Psoas muscle (tissue), 8 donors: ENCODE measurements around the gene KMT5B. TPM values are rescaled to one million over a fixed set of nuclear protein-coding genes. Genes with fewer than 3 reads are reported as not detected.

Source experiments
- ATAC-seq, 4 donors: fragments of 200-7000 bp; cut with Tn5 transposase; one replicate each; pipeline ENCODE4 v1.9.1; 2020; ENCODE audit warnings: moderate library complexity in 3 of 4, mild to moderate bottlenecking in 2 of 4
- DNase-seq, 2 donors: peaks; one replicate each; pipeline ENCODE4 v3.0.0-alpha.2; 2020
- H3K27ac ChIP-seq: fragments of 200-600 bp; one replicate; pipeline ENCODE4 v1.8.0; 2022
- H3K27me3 ChIP-seq, 3 donors: fragments of 200-600 bp in 1 of 3; one replicate each; pipeline versions ENCODE4 v1.6.1 to v1.8.0; 2013 to 2022; ENCODE audit warnings: low read length in 2 of 3, mild to moderate bottlenecking in 2 of 3, moderate library complexity in 1 of 3; ENCODE audit not compliant: insufficient read depth in 3 of 3
- H3K36me3 ChIP-seq, 2 donors: fragments of 200-600 bp in 1 of 2; one replicate each; pipeline versions ENCODE4 v1.6.1 to v1.8.0; 2013 to 2022; ENCODE audit warnings: low read depth in 1 of 2, mild to moderate bottlenecking in 1 of 2, moderate library complexity in 1 of 2; ENCODE audit not compliant: insufficient read depth in 1 of 2
- H3K4me1 ChIP-seq: fragments of 200-600 bp; one replicate; pipeline ENCODE4 v1.8.0; 2022
- H3K4me3 ChIP-seq: fragments of 200-600 bp; one replicate; pipeline ENCODE4 v1.8.0; 2022; ENCODE audit warnings: mild to moderate bottlenecking
- H3K9me3 ChIP-seq: fragments of 200-600 bp; one replicate; pipeline ENCODE4 v1.8.0; 2022
- WGBS, 3 donors: extraction: QIAGEN DNeasy Blood & Tissue Kit; methylation state at CpG; one replicate each; pipeline versions ENCODE4 v1.1.6 to v1.1.7; 2013; 5-methylcytosine and 5-hydroxymethylcytosine counted together
- intact Hi-C, 2 donors: fragments of 100-400 bp; cut with DNase I; formaldehyde crosslinking; loops; one replicate each; pipeline versions ENCODE4 v1.11.0 to v1.14.2; 2022
- polyA plus RNA-seq, 3 donors: library from polyadenylated mRNA; stranded (reverse); fragments of 200-250 nt; gene quantifications; one replicate each; pipeline ENCODE4 v1.2.3, GENCODE V29; 2013
- total RNA-seq, 4 donors: library from RNA; stranded (reverse); fragmentation: NEBNext Ultra II Directional in 2 of 4; extraction: Animal tissue kit (Norgen Biotek cat#: 25700) in 2 of 4; gene quantifications; one replicate each; pipeline versions ENCODE4 v1.2.1 to v1.2.4, GENCODE V29; 2021 to 2023
- TF ChIP-seq, protein P1 (sequence below): fragments of 200-600 bp; IDR thresholded peaks from one replicate; pipeline ENCODE4 v1.8.0; 2022; ENCODE audit warnings: antibody characterized with exemption
- donor health status: healthy with polysubstance abuse.
- donor health status: DM: no; HTN: no; CAD: no; lungs with moderate emphysema.
- donor health status: Bipolar disorder and iron deficiency.
- donor health status: healthy.
- donor health status: DM: yes; HTN: yes; CAD: no.
- donor health status: DM: no; HTN: no; CAD: no.
- donor health status: DM: no; HTN: no; CAD: no.
- donor health status: DM: yes; HTN: yes; CAD: no.

The KMT5B gene
- total and polyA plus RNA-seq, 7 donors: 9.8 to 27.6 (median 18.1) TPM

- TF ChIP-seq, protein P1, sequence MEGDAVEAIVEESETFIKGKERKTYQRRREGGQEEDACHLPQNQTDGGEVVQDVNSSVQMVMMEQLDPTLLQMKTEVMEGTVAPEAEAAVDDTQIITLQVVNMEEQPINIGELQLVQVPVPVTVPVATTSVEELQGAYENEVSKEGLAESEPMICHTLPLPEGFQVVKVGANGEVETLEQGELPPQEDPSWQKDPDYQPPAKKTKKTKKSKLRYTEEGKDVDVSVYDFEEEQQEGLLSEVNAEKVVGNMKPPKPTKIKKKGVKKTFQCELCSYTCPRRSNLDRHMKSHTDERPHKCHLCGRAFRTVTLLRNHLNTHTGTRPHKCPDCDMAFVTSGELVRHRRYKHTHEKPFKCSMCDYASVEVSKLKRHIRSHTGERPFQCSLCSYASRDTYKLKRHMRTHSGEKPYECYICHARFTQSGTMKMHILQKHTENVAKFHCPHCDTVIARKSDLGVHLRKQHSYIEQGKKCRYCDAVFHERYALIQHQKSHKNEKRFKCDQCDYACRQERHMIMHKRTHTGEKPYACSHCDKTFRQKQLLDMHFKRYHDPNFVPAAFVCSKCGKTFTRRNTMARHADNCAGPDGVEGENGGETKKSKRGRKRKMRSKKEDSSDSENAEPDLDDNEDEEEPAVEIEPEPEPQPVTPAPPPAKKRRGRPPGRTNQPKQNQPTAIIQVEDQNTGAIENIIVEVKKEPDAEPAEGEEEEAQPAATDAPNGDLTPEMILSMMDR: no peak
- WGBS, 3 donors: 54 to 73% (median 59%) methylated on average over 4 of the region's 4 CpGs
- no peak for ATAC-seq
- intact Hi-C loops: no loop called here
- Histone ChIP-seq H3K4me1 (peaks cover 28% of the 10 kb centered on the region), H3K9me3 (no peaks in the 10 kb centered on the region), H3K27ac (peak overlapping the region; percentile 99), H3K27me3 (no peaks in the 10 kb centered on the region), H3K36me3 (no peaks in the 10 kb centered on the region), H3K4me3 (peak overlapping the region; percentile 81)
- no peak for DNase-seq
These were observed 94.2 kb downstream of the KMT5B start for GRCh38 chr11:68118706-68119448.

- no peak for ATAC-seq
- Histone ChIP-seq H3K9me3 (no peaks in the 10 kb centered on the region), H3K4me3 (no peak overlapping the region), H3K27ac (peak overlapping the region; percentile 99), H3K27me3 (no peaks in the 10 kb centered on the region), H3K36me3 (no peaks in the 10 kb centered on the region), H3K4me1 (peaks cover 28% of the 10 kb centered on the region)
- DNase-seq: no peak
- TF ChIP-seq, protein P1: no peak
- WGBS, 3 donors: 70 to 83% (median 80%) methylated on average over 11 of the region's 11 CpGs
- intact Hi-C loops: no loop called here
These were observed 95.1 kb downstream of the KMT5B start for GRCh38 chr11:68117853-68118470.

DNA sequence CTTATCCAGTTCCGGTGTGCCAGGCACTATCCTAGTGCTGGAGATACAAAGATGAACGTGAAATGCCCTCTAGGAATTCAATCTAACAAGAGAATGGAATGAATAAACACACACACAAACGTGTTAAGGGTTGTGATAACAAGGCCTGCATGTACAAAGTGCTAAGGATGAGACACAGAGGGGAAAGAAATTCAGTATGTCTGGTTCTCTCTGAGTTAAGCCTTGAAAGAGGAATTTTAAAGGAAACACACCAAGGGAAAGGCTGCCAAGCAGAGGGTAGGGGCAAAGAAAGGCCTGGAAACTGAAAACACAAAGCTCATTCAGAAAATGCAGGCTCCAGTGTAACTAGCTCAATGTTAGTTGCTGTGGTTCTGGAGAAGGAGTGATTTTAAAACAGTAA, 96.1 kb downstream of the KMT5B start:
- intact Hi-C loops: no loop called here
- 73 to 85% (median 83%) methylated on average over 3 of the region's 3 CpGs for WGBS, 3 donors

DNA sequence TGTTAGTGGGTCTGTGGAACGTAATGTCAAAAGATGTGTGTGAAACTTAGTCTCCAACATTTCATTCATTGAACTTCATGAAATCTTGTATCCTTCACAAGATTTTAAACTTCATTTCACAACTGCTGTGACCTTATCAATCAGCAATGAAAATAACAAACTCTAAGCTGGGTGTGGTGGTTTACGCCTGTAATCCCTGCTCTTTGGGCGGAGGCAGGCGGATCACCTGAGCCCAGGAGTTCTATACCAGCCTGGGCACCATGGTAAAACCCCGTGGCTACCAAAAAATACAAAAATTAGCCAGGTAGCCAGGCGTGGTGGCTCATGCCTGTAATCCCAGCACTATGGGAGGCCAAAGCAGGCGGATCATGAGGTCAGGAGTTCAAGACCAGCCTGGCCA, 97.0 kb downstream of the KMT5B start:
- H3K27me3 ChIP-seq: no peaks in the 10 kb centered on the region
- H3K27ac ChIP-seq: no peak overlapping the region
- intact Hi-C loops: no loop called here
- TF ChIP-seq, protein P1: no peak
- DNase-seq: no peak
- H3K4me1 ChIP-seq: peaks cover 21% of the 10 kb centered on the region
- WGBS, 3 donors: 93 to 96% (median 94%) methylated on average over 7 of the region's 7 CpGs
- H3K36me3 ChIP-seq: no peaks in the 10 kb centered on the region
- no peak overlapping the region for H3K4me3 ChIP-seq
- no peaks in the 10 kb centered on the region for H3K9me3 ChIP-seq
- no peak for ATAC-seq

More for the DNA sequence above, 96.1 kb downstream of the KMT5B start:
- no peaks in the 10 kb centered on the region for H3K27me3 ChIP-seq
- DNase-seq (no peak), ATAC-seq (no peak)
- TF ChIP-seq, protein P1: no peak
- no peak overlapping the region for H3K27ac ChIP-seq
- H3K4me1 ChIP-seq: peaks cover 24% of the 10 kb centered on the region
- H3K36me3 ChIP-seq: no peaks in the 10 kb centered on the region
- H3K4me3 ChIP-seq: no peak overlapping the region
- H3K9me3 ChIP-seq: no peaks in the 10 kb centered on the region
